B cell (primary cell): Measurements from ENCODE around the gene NDUFV3. TPM values are rescaled to one million over a fixed set of nuclear protein-coding genes. Genes with fewer than 3 reads are reported as not detected.
"Not testable (repeated sequence)": the region's sequence is repeated elsewhere in the genome, so short reads cannot be mapped to it uniquely, and the experiment has no call there.

Source experiments
- ATAC-seq: fragments of 200-7000 bp; cut with Tn5 transposase; one replicate; pipeline ENCODE4 v1.10.0; 2021; ENCODE audit warnings: low read depth, mild to moderate bottlenecking, moderate number of reproducible peaks, moderate library complexity
- CTCF ChIA-PET: fragments of 350-600 bp; sonication (Branson Sonifier 250); formaldehyde crosslinking; loops from one replicate; lab custom pipeline; 2021; ENCODE audit warnings: antibody characterized with exemption, inconsistent platforms; lab: Charles Lee
- POLR2A ChIA-PET: fragments of 350-600 bp; sonication (Branson Sonifier 250); formaldehyde crosslinking; loops from one replicate; lab custom pipeline; 2021; ENCODE audit warnings: antibody characterized with exemption; lab: Charles Lee
- DNase-seq: peaks from one replicate; pipeline ENCODE4 v3.0.0; 2013
- H2AFZ ChIP-seq: 2 replicates; pipeline ENCODE4 v1.6.1; 2012; ENCODE audit warnings: mild to moderate bottlenecking, low read depth, low read length; ENCODE audit not compliant: insufficient read depth, poor library complexity, severe bottlenecking
- H3K27ac ChIP-seq, 2 donors: 1 replicate in 1 of 2; 2 replicates in 1 of 2; pipeline ENCODE4 v1.5.1; 2012 to 2013; ENCODE audit warnings: low read length in 2 of 2, mild to moderate bottlenecking in 2 of 2, moderate library complexity in 1 of 2
- H3K27me3 ChIP-seq, 4 experiments: fragments of 200-600 bp in 1 of 4; sonication (generic) in 1 of 4; replicated peaks in 1 of 4; 1 replicate in 2 of 4; 2 replicates in 2 of 4; pipeline versions ENCODE4 v1.6.1 to v1.7.0; 2013 to 2016; ENCODE audit warnings: low read length in 3 of 4, mild to moderate bottlenecking in 2 of 4, mixed read lengths in 1 of 4, moderate library complexity in 1 of 4; ENCODE audit not compliant: insufficient read depth in 4 of 4, control insufficient read depth in 3 of 4; ENCODE audit errors: control extremely low read depth in 1 of 4
- H3K36me3 ChIP-seq, 2 experiments: replicated peaks in 1 of 2; 1 replicate in 1 of 2; 2 replicates in 1 of 2; pipeline versions ENCODE4 v1.6.1 to v1.7.1; 2013; ENCODE audit warnings: low read length in 1 of 2; ENCODE audit not compliant: insufficient read depth in 2 of 2, control insufficient read depth in 1 of 2; ENCODE audit errors: control extremely low read depth in 1 of 2, extremely low read depth in 1 of 2
- H3K4me1 ChIP-seq, 2 donors: fragments of 200-600 bp in 1 of 2; sonication (generic) in 1 of 2; 1 replicate in 1 of 2; 2 replicates in 1 of 2; pipeline versions ENCODE4 v1.5.1 to v1.6.1; 2013 to 2017; ENCODE audit warnings: low read length in 2 of 2; ENCODE audit not compliant: control insufficient read depth in 2 of 2, insufficient read depth in 2 of 2
- H3K4me2 ChIP-seq: replicated peaks from 2 replicates; pipeline ENCODE3; 2012; ENCODE audit warnings: mild to moderate bottlenecking, low read depth, low read length; ENCODE audit not compliant: poor library complexity, severe bottlenecking
- H3K4me3 ChIP-seq, 5 experiments: fragments of 200-600 bp in 1 of 5; sonication (generic) in 1 of 5; 1 replicate in 3 of 5; 2 replicates in 2 of 5; pipeline versions ENCODE4 v1.5.1 to v1.7.0; 2011 to 2016; ENCODE audit warnings: low read length in 4 of 5, mild to moderate bottlenecking in 4 of 5, low read depth in 2 of 5, control low read depth in 1 of 5, moderate library complexity in 1 of 5; ENCODE audit not compliant: insufficient read depth in 1 of 5; ENCODE audit errors: control extremely low read depth in 1 of 5, extremely low read depth in 1 of 5
- H3K79me2 ChIP-seq: fragments of 200-600 bp; sonication (generic); one replicate; pipeline ENCODE4 v1.6.0; 2016; ENCODE audit warnings: low read length; ENCODE audit not compliant: control insufficient read depth, insufficient read depth
- H3K9ac ChIP-seq: fragments of 200-600 bp; sonication (generic); 2 replicates; pipeline ENCODE4 v1.6.1; 2017; ENCODE audit warnings: mild to moderate bottlenecking, low read length, moderate library complexity
- H3K9me3 ChIP-seq, 3 donors: one replicate each; pipeline versions ENCODE4 v1.6.1 to v1.7.1; 2013; ENCODE audit warnings: low read length in 2 of 3; ENCODE audit not compliant: control insufficient read depth in 2 of 3, insufficient read depth in 1 of 3; ENCODE audit errors: control extremely low read depth in 1 of 3
- H4K20me1 ChIP-seq: 2 replicates; pipeline ENCODE4 v1.6.0; 2012; ENCODE audit warnings: mild to moderate bottlenecking, low read length; ENCODE audit not compliant: insufficient read depth, control insufficient read depth, poor library complexity, severe bottlenecking
- H3K27ac Mint-ChIP-seq: one replicate; pipeline ENCODE4 v1.8.0; 2021; ENCODE audit warnings: mixed read lengths
- H3K27me3 Mint-ChIP-seq: one replicate; pipeline ENCODE4 v1.8.0; 2021; ENCODE audit warnings: mixed read lengths
- H3K4me1 Mint-ChIP-seq: one replicate; pipeline ENCODE4 v1.8.0; 2021; ENCODE audit warnings: mixed read lengths
- H3K4me3 Mint-ChIP-seq: one replicate; pipeline ENCODE4 v1.8.0; 2021; ENCODE audit warnings: mixed read lengths
- H3K9me3 Mint-ChIP-seq: one replicate; pipeline ENCODE4 v1.8.0; 2022; ENCODE audit warnings: mixed read lengths; ENCODE audit not compliant: insufficient read depth
- CTCF ChIP-seq: fragments of 200-600 bp; IDR thresholded peaks from one replicate; pipeline ENCODE4 v1.8.0; 2022; ENCODE audit warnings: antibody characterized with exemption, mild to moderate bottlenecking
- EZH2 ChIP-seq: IDR thresholded peaks from 2 replicates; pipeline ENCODE4 v1.6.1; 2012; ENCODE audit warnings: borderline replicate concordance, low read depth, mild to moderate bottlenecking, moderate library complexity, low read length; ENCODE audit not compliant: insufficient read depth, poor library complexity, severe bottlenecking
- WGBS: methylation state at CpG from one replicate; pipeline ENCODE4 v1.1.5; 2013; ENCODE audit warnings: missing lambda C conversion rate; ENCODE audit not compliant: insufficient coverage; 5-methylcytosine and 5-hydroxymethylcytosine counted together
- intact Hi-C: fragments of 100-400 bp; cut with micrococcal nuclease; formaldehyde crosslinking; loops from one replicate; pipeline ENCODE4 v1.10.0; 2022
- polyA plus RNA-seq: library from polyadenylated mRNA; depleted of rRNA; stranded (reverse); fragments of >200 nt; gene quantifications from 2 replicates; pipeline ENCODE4 v1.2.3, GENCODE V29; 2012
- total RNA-seq, 2 donors: library from RNA; stranded (reverse); fragments of 120-200 nt in 1 of 2; gene quantifications; 1 replicate in 1 of 2; 2 replicates in 1 of 2; pipeline versions ENCODE4 v1.2.3 to v1.2.4, GENCODE V29; 2013 to 2022

The NDUFV3 gene
- total and polyA plus RNA-seq, 2 donors (not counting 1 experiment from before 2014, with no cell fraction given): 14.0 to 29.7 TPM

DNA sequence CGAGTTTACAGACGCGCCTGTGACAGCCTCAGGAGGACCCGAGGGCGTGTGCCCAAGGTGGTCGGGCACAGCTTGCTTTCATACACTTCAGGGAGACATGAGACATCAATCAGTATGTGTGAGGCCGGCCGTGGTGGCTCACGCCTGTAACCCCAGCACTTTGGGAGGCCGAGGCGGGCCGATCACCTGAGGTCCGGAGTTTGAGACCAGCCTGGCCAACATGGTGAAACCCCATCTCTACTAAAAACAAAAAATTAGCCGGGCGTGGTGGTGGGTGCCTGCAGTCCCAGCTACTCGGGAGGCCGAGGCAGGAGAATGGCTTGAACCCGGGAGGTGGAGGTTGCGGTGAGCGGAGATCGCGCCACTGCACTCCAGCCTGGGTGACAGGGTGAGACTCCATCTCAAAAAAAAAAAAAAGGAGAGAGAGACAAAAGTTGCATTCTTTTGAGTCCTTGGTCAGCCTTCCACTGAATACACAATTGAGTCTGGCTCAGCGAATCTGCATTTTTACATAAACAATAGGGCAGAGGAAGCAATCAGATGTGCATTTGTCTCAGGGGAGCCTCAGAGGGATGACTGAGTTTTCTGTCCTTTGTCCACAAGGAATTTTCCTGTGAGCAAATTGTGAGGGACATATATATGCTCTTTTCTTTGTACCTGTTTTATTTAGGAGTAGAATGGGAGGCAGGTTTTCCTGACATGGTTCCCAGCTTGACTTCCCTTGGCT lies 34.5 kb downstream of the NDUFV3 start:
- CTCF ChIA-PET: interaction anchor here (0.6 kb wide), 1 partner anchor 32 kb away, joined by 5 read pairs; no protein-coding TSS in a partner anchor
- H2AFZ ChIP-seq, H3K9ac ChIP-seq, H3K9me3 ChIP-seq, H3K27me3 ChIP-seq, DNase-seq, H3K79me2 ChIP-seq, H3K27me3 Mint-ChIP-seq, H3K27ac Mint-ChIP-seq, H3K4me3 ChIP-seq, POLR2A ChIA-PET, H3K4me3 Mint-ChIP-seq, ATAC-seq, H3K9me3 Mint-ChIP-seq, H3K27ac ChIP-seq, H4K20me1 ChIP-seq, H3K36me3 ChIP-seq, H3K4me2 ChIP-seq: not testable (repeated sequence)
- H3K4me1 Mint-ChIP-seq: peaks cover 14% of the 10 kb centered on the region
- peaks cover 11 to 12% of the 10 kb centered on the region in 2 donors for H3K4me1 ChIP-seq
- intact Hi-C loops: loop anchor here (10.0 kb wide), 1 partner anchor 333 kb away; no protein-coding TSS in a partner anchor
- WGBS: 91% methylated on average over 11 of the region's 23 CpGs

DNA sequence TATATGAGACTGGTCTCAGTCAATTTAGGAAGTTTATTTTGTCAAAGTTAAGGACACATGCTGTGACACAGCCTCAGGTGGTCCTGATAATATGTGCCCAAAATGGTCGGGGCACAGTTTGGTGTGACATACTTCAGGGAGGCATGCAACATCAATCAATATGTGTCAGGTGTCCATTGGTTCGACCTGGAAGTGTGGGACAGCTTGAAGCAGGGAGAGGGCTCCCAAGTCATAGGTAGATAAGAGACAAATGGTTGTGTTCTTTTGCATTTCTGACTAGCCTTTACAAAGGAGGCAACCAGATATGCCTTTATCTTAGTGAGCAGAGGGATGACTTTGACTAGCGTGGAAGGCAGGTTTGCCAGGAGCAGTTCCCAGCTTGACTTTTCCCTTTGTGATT lies 36.9 kb downstream of the NDUFV3 start:
- Histone ChIP-seq H4K20me1 (no peaks in the 10 kb centered on the region), H2AFZ (no peak overlapping the region), H3K27ac (no peak overlapping the region), H3K79me2 (no peaks in the 10 kb centered on the region), H3K9me3 (no peaks in the 10 kb centered on the region), H3K27me3 (no peaks in the 10 kb centered on the region), H3K4me2 (no peak overlapping the region), H3K36me3 (no peaks in the 10 kb centered on the region), H3K4me3 (no peak overlapping the region), H3K4me1 (no peaks in the 10 kb centered on the region), H3K9ac (no peak overlapping the region)
- DNase-seq: no peak
- TF ChIP-seq CTCF (no peak), EZH2 (no peak)
- H3K27me3 Mint-ChIP-seq: no peaks in the 10 kb centered on the region
- ChIA-PET CTCF (no interaction called here), POLR2A (no interaction called here)
- H3K4me3 Mint-ChIP-seq: no peak overlapping the region
- H3K27ac Mint-ChIP-seq: no peak overlapping the region
- no peaks in the 10 kb centered on the region for H3K9me3 Mint-ChIP-seq
- H3K4me1 Mint-ChIP-seq: no peaks in the 10 kb centered on the region
- WGBS: 75% methylated on average over 3 of the region's 3 CpGs
- no peak for ATAC-seq
- intact Hi-C loops: loop anchor here (10.0 kb wide), 1 partner anchor 335 kb away; no protein-coding TSS in a partner anchor
